ENCODE measurements around the gene C1orf232. TPM values are rescaled to one million over a fixed set of nuclear protein-coding genes. Genes with fewer than 3 reads are reported as not detected.

The C1orf232 gene
- total RNA-seq, 1 experiment from 2014 or later = not detected

GRCh38 chr1:26184883-26185282 lies 16.1 kb upstream of the C1orf232 start:
- Histone ChIP-seq H3K27ac (ENCODE audit: low read depth, low read length) (no peak overlapping the region), H3K4me2 (ENCODE audit: low read length) (no peak overlapping the region), H2AFZ (ENCODE audit: low read depth, low read length, poor library complexity, severe bottlenecking) (no peak overlapping the region), H3K79me2 (ENCODE audit: insufficient read depth, low read length) (no peaks in the 10 kb centered on the region), H3K36me3 (ENCODE audit: control insufficient read depth in 1 of 2, insufficient read depth in 2 of 2, low read length in 2 of 2) (no peaks in the 10 kb centered on the region; a peak in 1 of 4 replicates), H3K9me3 (ENCODE audit: control insufficient read depth in 1 of 2, insufficient read depth in 1 of 2, low read depth in 1 of 2, low read length in 2 of 2) (no peaks in the 10 kb centered on the region), H3K9me2 (ENCODE audit: insufficient read depth) (no peaks in the 10 kb centered on the region), H3K4me3 (replicated peaks in 1 of 2; ENCODE audit: low read depth in 1 of 2, low read length in 2 of 2) (no peak overlapping the region), H3K9ac (ENCODE audit: low read length) (no peak overlapping the region), H3K4me1 (ENCODE audit: control insufficient read depth in 1 of 2, insufficient read depth in 2 of 2, low read length in 2 of 2) (peaks cover 0 to 6% of the 10 kb centered on the region in 2 experiments; a peak in 2 of 4 replicates), H3K27me3 (ENCODE audit: insufficient read depth, low read length) (no peaks in the 10 kb centered on the region), H4K20me1 (ENCODE audit: insufficient read depth) (no peaks in the 10 kb centered on the region)
- RAD21 ChIA-PET (ENCODE audit: low non-redundant PET in 1 of 2, low total read pairs in 2 of 2, uncharacterized antibody in 2 of 2, unreplicated experiment in 2 of 2) = no interaction called here
- TF ChIP-seq JUND (IDR thresholded peaks at IDR 0.05) = no peak
- TF ChIP-seq ATF3 (IDR thresholded peaks at IDR 0.05) = no peak
- TF ChIP-seq SRF (IDR thresholded peaks at IDR 0.05; ENCODE audit: low read depth) = no peak
- TF ChIP-seq EGR1 (IDR thresholded peaks at IDR 0.05; ENCODE audit: low read depth) = no peak
- no peak for TF ChIP-seq FOSL1 (IDR thresholded peaks at IDR 0.05; ENCODE audit: low read depth)
- no peak for TF ChIP-seq POLR2A (IDR thresholded peaks at IDR 0.05; ENCODE audit: borderline replicate concordance, extremely low read depth, insufficient read depth, insufficient read length)
- no peak for TF ChIP-seq EZH2 (IDR thresholded peaks at IDR 0.05)
- TF ChIP-seq CTCF (IDR thresholded peaks at IDR 0.05 in 2 of 3, conservative IDR thresholded peaks at IDR 0.05 in 1 of 3; ENCODE audit: borderline replicate concordance in 1 of 3, insufficient read depth in 1 of 3, low read depth in 2 of 3, low read length in 2 of 3) = no peak
- TF ChIP-seq EZH2phosphoT487 (IDR thresholded peaks at IDR 0.05; ENCODE audit: borderline replicate concordance) = no peak
- TF ChIP-seq YY1 (IDR thresholded peaks at IDR 0.05; ENCODE audit: extremely low read depth, insufficient replicate concordance, low read depth, low read length) = no peak
- no peak for TF ChIP-seq CEBPB (IDR thresholded peaks at IDR 0.05; ENCODE audit: low read depth)
- TF ChIP-seq SP1 (IDR thresholded peaks at IDR 0.05; ENCODE audit: low read depth) = no peak
- no peak for TF ChIP-seq MAX (IDR thresholded peaks at IDR 0.05)
- TF ChIP-seq ZNF274 (IDR thresholded peaks at IDR 0.05; ENCODE audit: low read depth, low read length) = no peak
- TF ChIP-seq ZBTB33 (IDR thresholded peaks at IDR 0.05; ENCODE audit: extremely low read depth, insufficient replicate concordance, low read length) = no peak
- CTCF ChIA-PET = interaction anchor here (1.4 kb wide), 1 partner anchor 15 kb away, joined by 3 read pairs; the partner anchor contains the start of gene ZNF593
- no peak for DNase-seq (ENCODE audit: low read depth, low spot score)
- no peak for ATAC-seq
- POLR2A ChIA-PET = no interaction called here
- intact Hi-C loops (cut with micrococcal nuclease) = no loop called here
- no TSS peak for BruUV-seq (replicated peaks)
